Measurements from ENCODE around the gene TXN.

TXN gene

GRCh38 chr9:110257097-110257841, 962 bp upstream of the TXN start:
- TF ChIP-seq, protein P1, sequence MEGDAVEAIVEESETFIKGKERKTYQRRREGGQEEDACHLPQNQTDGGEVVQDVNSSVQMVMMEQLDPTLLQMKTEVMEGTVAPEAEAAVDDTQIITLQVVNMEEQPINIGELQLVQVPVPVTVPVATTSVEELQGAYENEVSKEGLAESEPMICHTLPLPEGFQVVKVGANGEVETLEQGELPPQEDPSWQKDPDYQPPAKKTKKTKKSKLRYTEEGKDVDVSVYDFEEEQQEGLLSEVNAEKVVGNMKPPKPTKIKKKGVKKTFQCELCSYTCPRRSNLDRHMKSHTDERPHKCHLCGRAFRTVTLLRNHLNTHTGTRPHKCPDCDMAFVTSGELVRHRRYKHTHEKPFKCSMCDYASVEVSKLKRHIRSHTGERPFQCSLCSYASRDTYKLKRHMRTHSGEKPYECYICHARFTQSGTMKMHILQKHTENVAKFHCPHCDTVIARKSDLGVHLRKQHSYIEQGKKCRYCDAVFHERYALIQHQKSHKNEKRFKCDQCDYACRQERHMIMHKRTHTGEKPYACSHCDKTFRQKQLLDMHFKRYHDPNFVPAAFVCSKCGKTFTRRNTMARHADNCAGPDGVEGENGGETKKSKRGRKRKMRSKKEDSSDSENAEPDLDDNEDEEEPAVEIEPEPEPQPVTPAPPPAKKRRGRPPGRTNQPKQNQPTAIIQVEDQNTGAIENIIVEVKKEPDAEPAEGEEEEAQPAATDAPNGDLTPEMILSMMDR (IDR thresholded peaks at IDR 0.05), result no peak

- TF ChIP-seq, protein P1 (IDR thresholded peaks at IDR 0.05), result no peak
Measured at GRCh38 chr9:110255463-110256379, 586 bp downstream of the TXN start.

DNA sequence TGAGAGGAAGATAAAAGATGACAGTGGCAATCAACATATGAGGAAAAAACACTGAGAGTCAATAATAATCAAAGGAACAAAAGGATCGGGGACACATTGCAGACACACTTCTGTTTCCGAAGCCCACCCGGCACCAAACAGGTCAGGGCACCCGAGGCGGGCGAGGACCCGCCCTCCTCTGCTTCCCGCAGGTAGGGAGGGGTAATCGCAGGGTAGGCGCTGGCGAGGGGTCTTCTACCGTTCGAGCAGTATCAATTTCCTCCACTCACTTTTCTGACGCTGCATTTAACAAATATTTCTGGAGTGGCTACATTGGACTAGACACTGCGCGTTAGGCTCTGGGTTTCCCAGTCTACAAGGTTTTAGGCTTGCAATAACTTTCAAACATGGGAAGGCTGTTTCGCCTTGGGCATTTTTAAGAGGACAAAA, 1.3 kb downstream of the TXN start:
- TF ChIP-seq, protein P1 (IDR thresholded peaks at IDR 0.05), result no peak

GRCh38 chr9:110254500-110254899, 1.8 kb downstream of the TXN start:
- TF ChIP-seq, protein P1 (IDR thresholded peaks at IDR 0.05), result no peak

GRCh38 chr9:110252509-110253139, 3.7 kb downstream of the TXN start:
- TF ChIP-seq, protein P1 (IDR thresholded peaks at IDR 0.05), result no peak

DNA sequence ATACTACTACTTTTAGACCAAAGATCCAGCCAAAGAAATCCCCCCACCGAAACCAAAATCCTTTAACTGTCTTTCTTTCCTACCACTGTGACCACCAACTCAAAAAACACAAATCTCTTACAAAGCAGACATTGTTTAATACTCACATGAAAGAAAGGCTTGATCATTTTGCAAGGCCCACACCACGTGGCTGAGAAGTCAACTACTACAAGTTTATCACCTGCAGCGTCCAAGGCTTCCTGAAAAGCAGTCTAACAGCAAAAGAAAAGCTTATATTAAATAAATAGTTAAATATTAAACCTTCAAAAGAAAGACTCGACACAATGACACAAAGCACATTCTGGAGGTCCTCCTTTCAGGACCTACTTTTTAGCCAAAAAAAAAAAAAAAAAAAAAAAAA, 5.1 kb downstream of the TXN start:
- TF ChIP-seq, protein P1 (IDR thresholded peaks at IDR 0.05), result no peak

- TF ChIP-seq, protein P1 (IDR thresholded peaks at IDR 0.05), result no peak
Measured at GRCh38 chr9:110249603-110250002, 6.7 kb downstream of the TXN start.

Data from LNCAP (cell line).